GM18498 (cell line): ENCODE data around the gene DHX29.
"Not testable (repeated sequence)": the region's sequence is repeated elsewhere in the genome, so short reads cannot be mapped to it uniquely, and the experiment has no call there.

Source experiments
- ATAC-seq: cut with Tn5 transposase; IDR thresholded peaks from one replicate; pipeline ENCODE4 v1.9.1; 2021; ENCODE audit warnings: mild to moderate bottlenecking, moderate library complexity; ENCODE audit not compliant: unreplicated experiment

Gene DHX29

GRCh38 chr5:55318237-55318636, 10.7 kb upstream of the DHX29 start:
- not testable (repeated sequence) for ATAC-seq

GRCh38 chr5:55316837-55317236, 9.3 kb upstream of the DHX29 start:
- no peak for ATAC-seq

GRCh38 chr5:55316289-55316688, 8.8 kb upstream of the DHX29 start:
- ATAC-seq: no peak

- ATAC-seq: no peak
These were observed 6.5 kb upstream of the DHX29 start for GRCh38 chr5:55313870-55314617.

- peak; percentile 11 for ATAC-seq
These were observed 851 bp upstream of the DHX29 start for GRCh38 chr5:55308254-55308836.

GRCh38 chr5:55306641-55307382, 682 bp downstream of the DHX29 start:
- ATAC-seq: peak; percentile 7

GRCh38 chr5:55305345-55305744, 2.1 kb downstream of the DHX29 start:
- no peak for ATAC-seq

- ATAC-seq: no peak
These were observed 2.9 kb downstream of the DHX29 start for GRCh38 chr5:55304584-55304983.

- ATAC-seq: no peak
These were observed 4.2 kb downstream of the DHX29 start for GRCh38 chr5:55303238-55303690.

- no peak for ATAC-seq
These were observed 6.6 kb downstream of the DHX29 start for GRCh38 chr5:55300890-55301289.

- no peak for ATAC-seq
These were observed 12.6 kb downstream of the DHX29 start for GRCh38 chr5:55294935-55295334.

GRCh38 chr5:55290991-55291390, 16.5 kb downstream of the DHX29 start:
- ATAC-seq: no peak

- ATAC-seq: no peak
These were observed 17.7 kb downstream of the DHX29 start for GRCh38 chr5:55289808-55290207.

- ATAC-seq: no peak
These were observed 21.0 kb downstream of the DHX29 start for GRCh38 chr5:55286411-55286933.

- ATAC-seq: no peak
These were observed 28.7 kb downstream of the DHX29 start for GRCh38 chr5:55278778-55279177.

GRCh38 chr5:55276771-55277170, 30.7 kb downstream of the DHX29 start:
- ATAC-seq: no peak

GRCh38 chr5:55258339-55258738, 49.2 kb downstream of the DHX29 start:
- ATAC-seq: no peak

GRCh38 chr5:55254802-55255201, 52.7 kb downstream of the DHX29 start:
- no peak for ATAC-seq

GRCh38 chr5:55250064-55250463, 57.4 kb downstream of the DHX29 start:
- ATAC-seq: no peak

- ATAC-seq: no peak
These were observed 65.7 kb downstream of the DHX29 start for GRCh38 chr5:55241746-55242145.

GRCh38 chr5:55236800-55237199, 70.7 kb downstream of the DHX29 start:
- ATAC-seq: no peak
